ENCODE measurements around the gene HDAC8.

DNA sequence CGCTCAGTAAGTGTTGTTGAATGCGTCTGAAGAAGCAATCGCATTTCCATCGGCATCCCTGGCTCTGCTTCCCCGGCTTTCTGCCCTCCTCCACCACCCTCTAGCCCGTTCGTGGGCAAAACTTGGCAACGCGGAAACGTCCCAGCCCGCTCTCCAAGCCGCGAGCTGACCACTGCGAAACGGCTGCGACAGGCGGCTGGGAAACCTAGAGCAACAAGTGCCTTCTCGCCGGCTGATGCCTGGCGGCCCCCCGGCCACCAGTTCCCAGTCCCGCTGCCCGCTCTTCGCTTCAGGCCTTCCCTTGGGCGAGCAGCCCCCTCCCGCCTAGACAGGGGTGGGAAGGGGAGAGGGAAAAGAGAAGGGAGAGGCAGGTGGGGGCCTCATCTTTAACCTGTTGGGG, 267.8 kb downstream of the HDAC8 start:
- TF ChIP-seq, protein P1, sequence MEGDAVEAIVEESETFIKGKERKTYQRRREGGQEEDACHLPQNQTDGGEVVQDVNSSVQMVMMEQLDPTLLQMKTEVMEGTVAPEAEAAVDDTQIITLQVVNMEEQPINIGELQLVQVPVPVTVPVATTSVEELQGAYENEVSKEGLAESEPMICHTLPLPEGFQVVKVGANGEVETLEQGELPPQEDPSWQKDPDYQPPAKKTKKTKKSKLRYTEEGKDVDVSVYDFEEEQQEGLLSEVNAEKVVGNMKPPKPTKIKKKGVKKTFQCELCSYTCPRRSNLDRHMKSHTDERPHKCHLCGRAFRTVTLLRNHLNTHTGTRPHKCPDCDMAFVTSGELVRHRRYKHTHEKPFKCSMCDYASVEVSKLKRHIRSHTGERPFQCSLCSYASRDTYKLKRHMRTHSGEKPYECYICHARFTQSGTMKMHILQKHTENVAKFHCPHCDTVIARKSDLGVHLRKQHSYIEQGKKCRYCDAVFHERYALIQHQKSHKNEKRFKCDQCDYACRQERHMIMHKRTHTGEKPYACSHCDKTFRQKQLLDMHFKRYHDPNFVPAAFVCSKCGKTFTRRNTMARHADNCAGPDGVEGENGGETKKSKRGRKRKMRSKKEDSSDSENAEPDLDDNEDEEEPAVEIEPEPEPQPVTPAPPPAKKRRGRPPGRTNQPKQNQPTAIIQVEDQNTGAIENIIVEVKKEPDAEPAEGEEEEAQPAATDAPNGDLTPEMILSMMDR (IDR thresholded peaks at IDR 0.05): no peak
- no peak for TF ChIP-seq POLR2A (IDR thresholded peaks at IDR 0.05; ENCODE audit: low read depth)
